ENCODE data around the gene NPC2.

NPC2 gene

GRCh38 chr14:74511966-74512830 lies 19.1 kb upstream of the NPC2 start:
- no peak for TF ChIP-seq CTCF (conservative IDR thresholded peaks at IDR 0.05; ENCODE audit: low read depth, low read length)
- H3K4me3 ChIP-seq (ENCODE audit: low read depth, low read length), result no peak overlapping the region
- DNase-seq (ENCODE audit: low read depth), result no peak

GRCh38 chr14:74510959-74511409 lies 17.9 kb upstream of the NPC2 start:
- no peak overlapping the region for H3K4me3 ChIP-seq (ENCODE audit: low read depth, low read length)
- peak; percentile 42 for DNase-seq (ENCODE audit: low read depth)
- TF ChIP-seq CTCF (conservative IDR thresholded peaks at IDR 0.05; ENCODE audit: low read depth, low read length), result no peak

DNA sequence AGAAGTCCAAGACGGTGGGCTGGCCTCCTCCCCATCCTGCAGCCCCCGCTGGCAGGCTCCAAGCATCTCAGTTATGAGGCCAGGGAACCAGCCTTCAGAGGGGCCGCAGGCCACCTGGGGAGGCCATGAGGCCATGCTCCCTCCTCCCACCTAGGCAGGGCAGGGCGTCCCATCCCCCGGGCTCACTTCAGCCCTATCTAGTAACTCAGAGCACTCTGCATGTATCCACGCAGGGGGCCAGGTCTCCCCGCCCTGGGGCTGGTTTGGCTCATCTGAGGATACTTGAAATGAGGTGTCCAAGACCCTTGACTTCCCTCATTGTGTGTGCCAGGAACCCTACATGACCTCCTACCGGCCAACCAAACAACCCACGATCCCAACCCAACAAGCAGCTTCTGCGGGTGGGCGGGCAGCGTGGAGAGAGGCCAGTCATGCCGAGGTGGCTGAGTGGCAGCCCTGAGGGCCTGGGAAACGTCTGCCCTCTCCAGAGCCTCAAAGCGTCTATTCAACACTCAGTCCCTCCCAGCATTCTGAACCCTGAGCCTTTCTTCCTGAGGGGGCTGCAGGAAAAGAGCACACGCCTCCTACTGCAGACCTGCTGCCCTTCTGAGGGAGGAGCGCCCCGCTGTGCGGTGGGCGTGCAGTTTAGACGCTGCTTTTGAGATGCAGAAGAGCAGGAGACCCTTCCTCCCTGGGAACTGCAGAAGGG lies 17.3 kb upstream of the NPC2 start:
- no peak for TF ChIP-seq CTCF (conservative IDR thresholded peaks at IDR 0.05; ENCODE audit: low read depth, low read length)
- DNase-seq (ENCODE audit: low read depth), result peak; percentile 77

DNA sequence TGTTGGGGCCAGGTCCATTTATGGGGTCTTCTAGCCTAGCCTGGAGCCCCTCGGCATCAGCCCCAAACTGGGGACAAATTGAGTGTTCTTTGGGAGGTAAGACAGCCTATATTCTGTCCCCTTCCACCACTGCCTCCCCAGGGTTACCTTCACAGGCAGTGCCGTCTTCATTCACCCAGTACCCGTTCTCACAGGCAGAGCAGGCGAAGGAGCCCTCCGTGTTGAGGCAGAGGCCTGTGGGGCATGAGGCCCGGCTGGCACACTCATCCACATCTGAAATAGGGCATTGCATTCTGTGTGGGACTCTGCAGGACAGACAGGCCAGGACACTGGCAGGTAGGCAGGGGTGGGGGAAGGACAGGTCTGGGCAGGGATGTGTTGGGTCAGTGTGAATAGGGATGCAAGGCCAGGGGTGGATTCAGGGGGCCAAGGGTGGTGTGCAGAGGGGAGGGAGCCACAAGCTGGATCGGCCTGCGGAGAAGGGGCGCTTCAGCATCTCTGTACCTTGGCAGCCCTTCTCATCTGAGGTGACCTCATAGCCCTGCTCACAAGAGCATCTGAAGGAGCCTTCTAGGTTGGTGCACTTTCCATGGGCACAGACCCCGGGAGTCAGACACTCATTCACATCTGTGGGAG lies 16.6 kb upstream of the NPC2 start:
- TF ChIP-seq CTCF (conservative IDR thresholded peaks at IDR 0.05; ENCODE audit: low read depth, low read length), result no peak
- DNase-seq (ENCODE audit: low read depth), result no peak

More for the DNA sequence above, 17.3 kb upstream of the NPC2 start:
- no peak overlapping the region for H3K4me3 ChIP-seq (ENCODE audit: low read depth, low read length)

GRCh38 chr14:74508844-74509428 lies 15.8 kb upstream of the NPC2 start:
- TF ChIP-seq CTCF (conservative IDR thresholded peaks at IDR 0.05; ENCODE audit: low read depth, low read length), result no peak
- no peak for DNase-seq (ENCODE audit: low read depth)
- H3K4me3 ChIP-seq (ENCODE audit: low read depth, low read length), result no peak overlapping the region

More for the DNA sequence above, 16.6 kb upstream of the NPC2 start:
- no peak overlapping the region for H3K4me3 ChIP-seq (ENCODE audit: low read depth, low read length)

DNA sequence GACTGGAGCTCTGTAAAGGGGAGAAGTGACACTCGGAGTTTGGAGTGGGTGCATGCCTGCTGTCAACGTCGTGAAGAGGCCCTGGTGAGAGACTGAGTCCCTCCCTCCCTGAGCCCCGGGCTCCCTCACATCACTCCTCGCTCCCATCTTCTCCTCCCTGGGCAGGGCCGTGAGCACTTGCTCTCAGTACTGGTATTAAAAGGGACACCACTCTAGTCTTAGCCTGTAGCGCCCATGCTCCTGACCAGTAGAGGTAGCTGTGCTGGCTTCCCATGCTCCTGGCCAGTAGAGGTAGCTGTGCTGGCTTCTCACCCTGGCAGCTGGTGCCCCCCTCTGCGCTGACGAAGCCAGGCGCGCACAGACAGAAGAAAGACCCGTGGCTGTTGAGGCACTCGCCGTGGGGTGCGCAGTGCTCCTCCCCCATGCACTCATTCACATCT lies 15.2 kb upstream of the NPC2 start:
- no peak overlapping the region for H3K4me3 ChIP-seq (ENCODE audit: low read depth, low read length)
- DNase-seq (ENCODE audit: low read depth), result peak; percentile 72
- peak; percentile 85 for TF ChIP-seq CTCF (conservative IDR thresholded peaks at IDR 0.05; ENCODE audit: low read depth, low read length)
